Activated B cell treated with CpG ODN at 0.5 μM for 24 hours (primary cell): ENCODE results near the gene CLASP1. TPM values are rescaled to one million over a fixed set of nuclear protein-coding genes. Genes with fewer than 3 reads are reported as not detected.

ENCODE experiments used
- ATAC-seq: fragments of 200-7000 bp; cut with Tn5 transposase; one replicate; pipeline ENCODE4 v1.10.0; 2021; ENCODE audit warnings: low read depth, mild to moderate bottlenecking, moderate library complexity
- CTCF ChIA-PET: fragments of 350-600 bp; sonication (Branson Sonifier 250); formaldehyde crosslinking; loops from one replicate; lab custom pipeline; 2021; ENCODE audit warnings: antibody characterized with exemption; lab: Charles Lee
- POLR2A ChIA-PET: fragments of 350-600 bp; sonication (Branson Sonifier 250); formaldehyde crosslinking; loops from one replicate; lab custom pipeline; 2021; ENCODE audit warnings: antibody characterized with exemption; lab: Charles Lee
- DNase-seq: peaks from one replicate; pipeline ENCODE4 v3.0.0; 2022
- H3K27ac Mint-ChIP-seq: one replicate; pipeline ENCODE4 v1.8.0; 2020; ENCODE audit warnings: mixed read lengths
- H3K27me3 Mint-ChIP-seq: one replicate; pipeline ENCODE4 v1.8.0; 2021; ENCODE audit warnings: mixed read lengths
- H3K36me3 Mint-ChIP-seq: one replicate; pipeline ENCODE4 v1.8.0; 2021; ENCODE audit warnings: low read depth, mixed read lengths
- H3K4me1 Mint-ChIP-seq: one replicate; pipeline ENCODE4 v1.8.0; 2021; ENCODE audit warnings: mixed read lengths
- H3K4me3 Mint-ChIP-seq: one replicate; pipeline ENCODE4 v1.8.0; 2020; ENCODE audit warnings: mild to moderate bottlenecking, mixed read lengths
- H3K9me3 Mint-ChIP-seq: one replicate; pipeline ENCODE4 v1.8.0; 2020; ENCODE audit warnings: mixed read lengths
- intact Hi-C: fragments of 100-400 bp; cut with micrococcal nuclease; formaldehyde crosslinking; loops from one replicate; pipeline ENCODE4 v1.15.1; 2024
- total RNA-seq: library from RNA; stranded (reverse); gene quantifications from 2 replicates; pipeline ENCODE4 v1.2.3, GENCODE V29; 2022
- TF ChIP-seq, protein P1 (sequence below): fragments of 200-600 bp; IDR thresholded peaks from one replicate; pipeline ENCODE4 v1.8.0; 2022; ENCODE audit warnings: antibody characterized with exemption, mild to moderate bottlenecking

Gene CLASP1
- total RNA-seq, 1 donor from 2014 or later, result 65.0 TPM

DNA sequence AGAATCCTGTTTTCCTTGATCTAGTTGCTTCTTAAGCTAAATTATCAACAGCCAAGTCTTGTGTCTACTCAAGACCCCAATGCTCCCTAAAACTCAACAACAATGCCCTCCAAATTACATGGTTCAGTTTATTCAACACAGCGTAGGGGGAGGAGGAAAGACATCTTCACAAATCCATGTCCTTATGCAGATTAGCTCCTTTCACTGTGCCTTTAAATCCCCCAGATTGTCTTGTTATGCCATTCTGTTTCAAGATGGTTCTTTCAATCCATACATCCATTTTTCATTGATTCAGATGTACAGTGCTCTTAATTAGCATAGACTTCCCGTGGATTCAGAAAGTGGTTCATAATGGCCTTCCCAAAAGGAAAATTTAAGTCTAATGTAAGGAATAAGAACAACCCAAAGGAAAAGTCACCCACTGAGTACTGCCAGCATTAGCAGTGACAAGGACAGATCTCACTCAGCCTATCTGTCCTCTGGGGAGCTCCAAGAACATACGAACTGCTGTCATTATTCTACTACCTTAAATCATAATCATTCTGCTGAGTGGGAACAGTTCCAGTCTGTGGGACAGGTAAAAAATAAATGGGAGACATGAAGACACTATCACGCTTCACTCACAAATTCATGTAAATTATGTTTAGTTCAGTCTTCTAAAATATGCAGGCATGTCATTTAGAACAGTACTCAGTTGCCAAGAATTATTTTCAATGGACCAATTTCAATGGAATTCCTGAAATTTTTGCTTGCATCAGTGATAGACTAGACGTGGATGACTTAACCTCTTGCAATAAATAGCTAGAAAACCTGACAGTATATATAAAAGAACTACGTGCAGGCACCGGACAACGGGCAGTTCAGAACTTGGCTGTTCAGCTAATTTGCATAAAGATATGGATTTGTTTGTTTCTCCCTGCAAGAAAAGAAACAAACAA, 177.5 kb downstream of the CLASP1 start:
- intact Hi-C loops, result no loop called here
- POLR2A ChIA-PET, result interaction anchor here (0.7 kb wide), 1 partner anchor 116 kb away, joined by 3 read pairs; no protein-coding TSS in a partner anchor
- ATAC-seq (no peak), DNase-seq (no peak)
- peaks cover 2% of the 10 kb centered on the region for H3K4me1 Mint-ChIP-seq
- peaks cover 54% of the 10 kb centered on the region for H3K36me3 Mint-ChIP-seq
- CTCF ChIA-PET, result no interaction called here
- H3K4me3 Mint-ChIP-seq, result no peak overlapping the region
- TF ChIP-seq, protein P1, sequence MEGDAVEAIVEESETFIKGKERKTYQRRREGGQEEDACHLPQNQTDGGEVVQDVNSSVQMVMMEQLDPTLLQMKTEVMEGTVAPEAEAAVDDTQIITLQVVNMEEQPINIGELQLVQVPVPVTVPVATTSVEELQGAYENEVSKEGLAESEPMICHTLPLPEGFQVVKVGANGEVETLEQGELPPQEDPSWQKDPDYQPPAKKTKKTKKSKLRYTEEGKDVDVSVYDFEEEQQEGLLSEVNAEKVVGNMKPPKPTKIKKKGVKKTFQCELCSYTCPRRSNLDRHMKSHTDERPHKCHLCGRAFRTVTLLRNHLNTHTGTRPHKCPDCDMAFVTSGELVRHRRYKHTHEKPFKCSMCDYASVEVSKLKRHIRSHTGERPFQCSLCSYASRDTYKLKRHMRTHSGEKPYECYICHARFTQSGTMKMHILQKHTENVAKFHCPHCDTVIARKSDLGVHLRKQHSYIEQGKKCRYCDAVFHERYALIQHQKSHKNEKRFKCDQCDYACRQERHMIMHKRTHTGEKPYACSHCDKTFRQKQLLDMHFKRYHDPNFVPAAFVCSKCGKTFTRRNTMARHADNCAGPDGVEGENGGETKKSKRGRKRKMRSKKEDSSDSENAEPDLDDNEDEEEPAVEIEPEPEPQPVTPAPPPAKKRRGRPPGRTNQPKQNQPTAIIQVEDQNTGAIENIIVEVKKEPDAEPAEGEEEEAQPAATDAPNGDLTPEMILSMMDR, result no peak
- no peaks in the 10 kb centered on the region for H3K9me3 Mint-ChIP-seq
- H3K27ac Mint-ChIP-seq, result no peak overlapping the region
- no peaks in the 10 kb centered on the region for H3K27me3 Mint-ChIP-seq

DNA sequence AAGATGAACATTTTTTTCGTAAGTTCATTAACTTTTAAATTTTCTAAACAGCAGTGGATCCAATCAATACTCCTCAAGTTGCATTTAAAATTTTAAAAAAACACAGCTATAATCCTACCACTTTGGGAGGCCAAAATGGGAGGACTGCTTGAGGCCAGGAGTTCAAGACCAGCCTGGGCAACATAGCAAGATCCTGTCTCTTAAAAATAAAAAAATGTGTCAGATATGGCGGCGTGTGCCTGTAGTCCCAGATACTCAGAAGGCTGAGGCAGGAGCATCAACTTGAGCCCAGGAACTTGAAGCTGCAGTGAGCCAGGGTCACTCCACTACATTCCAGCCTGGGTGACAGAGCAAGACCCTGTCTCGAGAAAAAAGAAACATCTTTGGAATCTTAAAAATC, 178.3 kb downstream of the CLASP1 start:
- intact Hi-C loops, result no loop called here
- POLR2A ChIA-PET, result no interaction called here
- DNase-seq (no peak), ATAC-seq (no peak)
- H3K27me3 Mint-ChIP-seq, result no peaks in the 10 kb centered on the region
- no peaks in the 10 kb centered on the region for H3K9me3 Mint-ChIP-seq
- no peak overlapping the region for H3K27ac Mint-ChIP-seq
- TF ChIP-seq, protein P1, result no peak
- CTCF ChIA-PET, result no interaction called here
- peaks cover 2% of the 10 kb centered on the region for H3K4me1 Mint-ChIP-seq
- peaks cover 61% of the 10 kb centered on the region for H3K36me3 Mint-ChIP-seq
- H3K4me3 Mint-ChIP-seq, result no peak overlapping the region

DNA sequence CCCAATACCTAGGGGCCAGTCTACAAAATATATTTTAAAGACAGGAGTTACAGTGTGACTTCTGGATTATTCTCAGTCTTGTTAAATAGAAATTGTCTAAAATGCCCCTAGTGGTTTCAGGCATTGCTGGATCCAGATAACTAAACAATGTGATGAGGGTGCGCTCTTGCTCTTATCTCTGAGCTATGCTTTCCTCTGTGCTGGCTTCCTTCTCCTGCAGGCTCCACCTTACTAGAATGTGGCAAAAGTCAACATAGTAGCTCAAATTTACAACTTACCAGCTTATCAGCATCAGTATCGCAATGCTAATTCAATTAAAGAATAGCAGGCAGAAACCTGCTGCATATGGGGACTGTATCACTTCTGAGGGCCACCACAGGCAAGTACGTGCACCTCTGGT, 179.9 kb downstream of the CLASP1 start:
- Mint-ChIP-seq H3K27me3 (no peaks in the 10 kb centered on the region), H3K36me3 (peaks cover 69% of the 10 kb centered on the region)
- DNase-seq, result no peak

DNA sequence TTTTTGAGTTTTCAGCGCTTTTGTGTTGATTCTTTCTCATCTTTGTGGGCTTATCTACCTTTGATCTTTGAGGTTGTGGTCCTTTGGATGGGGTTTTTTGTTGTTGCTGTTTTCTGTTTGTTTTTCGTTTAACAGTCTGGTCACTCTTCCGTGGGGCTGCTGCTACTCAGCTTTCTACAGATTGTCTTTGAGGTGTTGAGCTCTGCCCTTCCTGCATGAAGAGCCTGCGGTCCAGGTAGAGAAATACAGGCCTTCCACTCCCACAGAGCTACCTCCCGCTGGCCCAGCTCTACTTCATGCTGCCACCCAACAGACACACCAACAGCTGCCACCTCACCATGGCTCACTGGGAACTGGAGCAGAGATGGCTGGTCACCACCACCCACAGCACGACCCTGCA, 180.3 kb downstream of the CLASP1 start:
- ATAC-seq, result no peak
- no peaks in the 10 kb centered on the region for H3K27me3 Mint-ChIP-seq
- no peaks in the 10 kb centered on the region for H3K9me3 Mint-ChIP-seq
- POLR2A ChIA-PET, result no interaction called here
- no peak overlapping the region for H3K4me3 Mint-ChIP-seq
- no peak for DNase-seq
- peaks cover 69% of the 10 kb centered on the region for H3K36me3 Mint-ChIP-seq
- intact Hi-C loops, result no loop called here
- no peak overlapping the region for H3K27ac Mint-ChIP-seq
- peaks cover 2% of the 10 kb centered on the region for H3K4me1 Mint-ChIP-seq
- CTCF ChIA-PET, result no interaction called here
- TF ChIP-seq, protein P1, result no peak

More for the DNA sequence above, 179.9 kb downstream of the CLASP1 start:
- no peak for ATAC-seq
- CTCF ChIA-PET, result no interaction called here
- H3K27ac Mint-ChIP-seq, result no peak overlapping the region
- TF ChIP-seq, protein P1, result no peak
- peaks cover 2% of the 10 kb centered on the region for H3K4me1 Mint-ChIP-seq
- no peak overlapping the region for H3K4me3 Mint-ChIP-seq
- intact Hi-C loops, result no loop called here
- POLR2A ChIA-PET, result no interaction called here
- no peaks in the 10 kb centered on the region for H3K9me3 Mint-ChIP-seq

DNA sequence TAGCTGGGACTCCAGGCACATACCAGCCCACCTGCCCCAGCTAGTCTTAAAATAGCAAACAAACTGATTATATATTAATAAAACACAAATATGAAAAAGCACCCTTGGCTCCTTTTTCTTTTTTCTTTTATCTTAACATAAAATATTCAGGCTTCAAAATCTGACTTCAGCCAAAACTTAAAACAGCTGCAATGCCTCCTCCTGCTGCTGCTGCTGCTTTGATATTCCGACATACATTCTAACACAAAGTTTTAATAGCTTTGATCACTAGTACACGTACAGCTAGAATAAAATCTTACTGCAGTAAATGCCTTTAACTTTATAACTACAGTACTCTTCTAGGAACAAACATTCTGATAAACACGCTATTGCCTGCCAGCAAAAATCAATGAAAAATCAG, 190.0 kb downstream of the CLASP1 start:
- H3K4me3 Mint-ChIP-seq, result no peak overlapping the region
- H3K27me3 Mint-ChIP-seq, result no peaks in the 10 kb centered on the region
- H3K9me3 Mint-ChIP-seq, result no peaks in the 10 kb centered on the region
- DNase-seq, result no peak
- POLR2A ChIA-PET, result interaction anchor here (0.6 to 0.8 kb wide), 2 partner anchors 72 to 260 kb away, joined by 3 read pairs; no protein-coding TSS in a partner anchor
- no peak overlapping the region for H3K27ac Mint-ChIP-seq
- CTCF ChIA-PET, result no interaction called here
- peaks cover 67% of the 10 kb centered on the region for H3K36me3 Mint-ChIP-seq
- no peaks in the 10 kb centered on the region for H3K4me1 Mint-ChIP-seq
- TF ChIP-seq, protein P1, result no peak
- ATAC-seq, result no peak
- intact Hi-C loops, result no loop called here
